K562 (cell line): ENCODE data around the gene MED13L. TPM values are rescaled to one million over a fixed set of nuclear protein-coding genes. Genes with fewer than 3 reads are reported as not detected.

Experiments
- ATF6 ChIP-seq: sonication (generic); formaldehyde crosslinking; IDR thresholded peaks from 2 replicates; pipeline ENCODE4 v1.4.0; 2020; ENCODE audit warnings: mild to moderate bottlenecking, missing genetic modification reagents
- CGGBP1 ChIP-seq: fragments of 250-450 bp; sonication (Bioruptor Pico); IDR thresholded peaks from 2 replicates; pipeline ENCODE4 v1.9.0; 2021; ENCODE audit warnings: mild to moderate bottlenecking
- KAT2B ChIP-seq: IDR thresholded peaks from one replicate; pipeline ENCODE4 v1.6.1; 2012; ENCODE audit warnings: low read depth, mild to moderate bottlenecking, control low read depth, inconsistent platforms, low read length, moderate library complexity
- KHSRP ChIP-seq: fragments of 450-650 bp; IDR thresholded peaks from 2 replicates; pipeline ENCODE4 v1.6.1; 2017
- MGA ChIP-seq: fragments of 450-650 bp; IDR thresholded peaks from 2 replicates; pipeline ENCODE4 v1.6.1; 2016; ENCODE audit warnings: mild to moderate bottlenecking, moderate library complexity
- MTF1 ChIP-seq: fragments of 250-450 bp; sonication (Bioruptor Pico); IDR thresholded peaks from 2 replicates; pipeline ENCODE4 v1.9.0; 2021; ENCODE audit warnings: moderate library complexity, mild to moderate bottlenecking, inconsistent platforms, borderline replicate concordance
- MYC ChIP-seq, 2 experiments: fragments of 250-450 bp in 1 of 2; sonication (Bioruptor Pico) in 1 of 2; IDR thresholded peaks; 2 replicates each; pipeline versions ENCODE4 v1.5.1 to v1.6.1; 2012 to 2021; ENCODE audit warnings: low read depth in 2 of 2, borderline replicate concordance in 1 of 2, improper control_type of control experiment in 1 of 2, low read length in 1 of 2, mild to moderate bottlenecking in 1 of 2, moderate library complexity in 1 of 2
- RFX5 ChIP-seq: IDR thresholded peaks from 2 replicates; pipeline ENCODE4 v1.6.1; 2011; ENCODE audit warnings: low read depth, mild to moderate bottlenecking, improper control_type of control experiment, low read length
- RHOXF2B ChIP-seq: fragments of 250-450 bp; sonication (Bioruptor Pico); conservative IDR thresholded peaks from 2 replicates; pipeline ENCODE4 v1.5.1; 2021
- SIN3B ChIP-seq: fragments of 450-650 bp; IDR thresholded peaks from 2 replicates; pipeline ENCODE4 v1.6.1; 2017; ENCODE audit warnings: low read depth, mild to moderate bottlenecking, moderate library complexity
- ZNF165 ChIP-seq: fragments of 250-450 bp; sonication (Bioruptor Pico); IDR thresholded peaks from 2 replicates; pipeline ENCODE4 v1.4.0; 2020; ENCODE audit warnings: borderline replicate concordance
- polyA plus RNA-seq, 8 experiments: library from polyadenylated mRNA; depleted of rRNA in 4 of 8; stranded (reverse) in 5 of 8; unstranded in 3 of 8; fragments of >200 nt; fragmentation: Nextera tagmentation in 2 of 8; fragmentation: Illumina TruSeq in 1 of 8; extraction: Ambion mirVana in 2 of 8; extraction: Trizol in 1 of 8; gene quantifications; 2 replicates each; pipeline versions ENCODE4 v1.2.1 to v1.2.3, GENCODE V29; 2011 to 2014; ENCODE audit warnings: inconsistent platforms in 1 of 8, missing spikeins in 1 of 8
- total RNA-seq, 7 experiments: library from RNA; depleted of rRNA in 6 of 7; stranded (reverse); fragments of >200 nt in 6 of 7; fragmentation: Illumina TruSeq in 2 of 7; extraction: Trizol in 2 of 7; gene quantifications; 2 replicates each; pipeline versions ENCODE4 v1.2.1 to v1.2.3, GENCODE V29; 2011 to 2021; ENCODE audit warnings: low replicate concordance in 1 of 7

Gene MED13L
- total and polyA plus RNA-seq, 9 of the 15 experiments (the other 6 are each of a cell fraction or from before 2014, with no cell fraction given), result 13.4 to 90.3 (median 36.9) TPM

- TF ChIP-seq MGA (no peak), KAT2B (no peak), RHOXF2B (CRISPR knock-in tag) (no peak), RFX5 (no peak), CGGBP1 (CRISPR knock-in tag) (no peak), SIN3B (peak; percentile 72; the same call in 1 of the 2 replicates), KHSRP (no peak), ATF6 (CRISPR knock-in tag) (no peak), ZNF165 (CRISPR knock-in tag) (no peak), MYC (IDR thresholded peaks at IDR 0.05; ENCODE audit: low read depth, low read length) (peak; percentile 20; the same call in 1 of the 2 replicates), MYC (CRISPR knock-in tag; IDR thresholded peaks at IDR 0.05; ENCODE audit: borderline replicate concordance, low read depth) (no peak), MTF1 (no peak)
These were observed at the start of gene MED13L (continued) for GRCh38 chr12:116277467-116278278.
